Prostate gland (tissue), 2 donors: Measurements from ENCODE around the gene OAT. TPM values are rescaled to one million over a fixed set of nuclear protein-coding genes. Genes with fewer than 3 reads are reported as not detected.

Experiments used
- DNase-seq: peaks from one replicate; pipeline ENCODE4 v3.0.0-alpha.2; 2019; ENCODE audit warnings: low spot score
- H3K27ac ChIP-seq, 2 donors: fragments of 200-600 bp; sonication (generic); 2 replicates each; pipeline ENCODE4 v1.5.1; 2017 to 2019
- H3K27me3 ChIP-seq: fragments of 200-600 bp; sonication (generic); replicated peaks from 2 replicates; pipeline ENCODE4 v1.5.1; 2019; ENCODE audit not compliant: insufficient read depth
- H3K36me3 ChIP-seq, 2 donors: fragments of 200-600 bp; sonication (generic); 1 replicate in 1 of 2; 2 replicates in 1 of 2; pipeline versions ENCODE4 v1.5.1 to v1.8.1; 2017 to 2019
- H3K4me1 ChIP-seq: fragments of 200-600 bp; sonication (generic); replicated peaks from 2 replicates; pipeline ENCODE4 v1.5.1; 2019
- H3K4me3 ChIP-seq, 2 donors: fragments of 200-600 bp; sonication (generic); 2 replicates each; pipeline ENCODE4 v1.5.1; 2017 to 2019
- H3K9me3 ChIP-seq: fragments of 200-600 bp; sonication (generic); 2 replicates; pipeline ENCODE4 v1.5.1; 2017
- POLR2A ChIP-seq: fragments of 450-650 bp; IDR thresholded peaks from one replicate; pipeline ENCODE4 v1.6.1; 2016; ENCODE audit warnings: antibody characterized with exemption, mild to moderate bottlenecking
- POLR2AphosphoS5 ChIP-seq: sonication (generic); formaldehyde crosslinking; IDR thresholded peaks from one replicate; pipeline ENCODE4 v1.6.1; 2017; ENCODE audit warnings: antibody characterized with exemption
- WGBS: methylation state at CpG from one replicate; pipeline ENCODE4 v1.1.5; 2018; 5-methylcytosine and 5-hydroxymethylcytosine counted together
- intact Hi-C: fragments of 100-400 bp; cut with DNase I; formaldehyde crosslinking; loops from one replicate; pipeline ENCODE4 v1.14.2; 2022
- total RNA-seq, 2 donors: library from RNA; depleted of rRNA; stranded (reverse); fragments of >200 nt; gene quantifications; one replicate each; pipeline ENCODE4 v1.1.0, GENCODE V29; 2016
- TF ChIP-seq, protein P1 (sequence below), 4 experiments: fragments of 200-600 bp in 2 of 4; fragments of 450-650 bp in 2 of 4; sonication (generic) in 2 of 4; IDR thresholded peaks; 1 replicate in 3 of 4; 2 replicates in 1 of 4; pipeline ENCODE4 v1.5.1; 2016 to 2019; ENCODE audit warnings: antibody characterized with exemption in 4 of 4, mild to moderate bottlenecking in 2 of 4, moderate library complexity in 2 of 4

Gene OAT
- total RNA-seq, 2 donors from 2014 or later, result 86.3 to 139 TPM

DNA sequence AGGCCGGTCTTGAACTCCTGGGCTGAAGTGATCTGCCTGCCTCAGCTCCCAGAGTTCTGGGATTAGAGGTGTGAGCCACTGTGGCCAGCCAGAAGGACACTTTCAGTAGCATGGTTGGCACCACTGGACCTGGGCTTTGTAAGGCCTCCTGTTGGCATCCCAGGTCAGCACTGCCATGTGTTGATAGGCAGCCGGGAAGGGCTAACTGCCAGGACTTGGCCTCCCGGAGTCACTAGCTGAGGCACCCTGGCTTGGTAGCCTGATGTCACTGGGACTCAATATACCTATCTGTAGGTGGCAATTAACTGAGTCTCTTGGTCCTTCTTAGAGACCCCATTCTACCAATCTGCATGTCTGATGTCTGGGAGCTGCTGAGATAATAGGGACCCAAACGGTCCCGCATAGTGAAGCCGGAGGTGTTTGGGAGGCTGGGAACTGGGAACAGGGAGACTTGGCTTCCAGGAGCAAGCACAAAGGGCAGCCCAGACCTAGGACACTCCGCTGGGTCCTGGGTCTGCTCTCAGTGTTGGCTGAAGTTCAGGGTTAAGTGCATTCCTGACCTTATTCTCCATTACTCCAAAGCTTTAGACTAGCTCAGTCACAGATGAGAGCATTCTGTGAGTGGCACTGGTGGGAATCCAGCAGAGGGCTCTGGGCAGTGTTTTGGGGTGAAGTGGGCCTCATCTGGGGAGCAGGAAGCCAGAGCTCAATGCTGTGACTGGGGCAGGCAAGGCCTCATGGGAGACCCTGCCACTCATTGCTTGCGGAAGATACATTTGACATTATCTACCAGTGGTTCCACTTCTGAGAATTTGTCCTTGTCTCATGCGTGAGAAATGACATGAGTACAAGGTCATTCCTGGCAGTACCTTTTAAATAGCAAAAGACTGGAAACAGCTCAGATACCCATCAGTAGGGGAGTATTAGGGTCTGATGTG, 45.6 kb upstream of the OAT start:
- no peaks in the 10 kb centered on the region for H3K9me3 ChIP-seq
- TF ChIP-seq POLR2AphosphoS5 (no peak), POLR2A (no peak)
- TF ChIP-seq, protein P1, sequence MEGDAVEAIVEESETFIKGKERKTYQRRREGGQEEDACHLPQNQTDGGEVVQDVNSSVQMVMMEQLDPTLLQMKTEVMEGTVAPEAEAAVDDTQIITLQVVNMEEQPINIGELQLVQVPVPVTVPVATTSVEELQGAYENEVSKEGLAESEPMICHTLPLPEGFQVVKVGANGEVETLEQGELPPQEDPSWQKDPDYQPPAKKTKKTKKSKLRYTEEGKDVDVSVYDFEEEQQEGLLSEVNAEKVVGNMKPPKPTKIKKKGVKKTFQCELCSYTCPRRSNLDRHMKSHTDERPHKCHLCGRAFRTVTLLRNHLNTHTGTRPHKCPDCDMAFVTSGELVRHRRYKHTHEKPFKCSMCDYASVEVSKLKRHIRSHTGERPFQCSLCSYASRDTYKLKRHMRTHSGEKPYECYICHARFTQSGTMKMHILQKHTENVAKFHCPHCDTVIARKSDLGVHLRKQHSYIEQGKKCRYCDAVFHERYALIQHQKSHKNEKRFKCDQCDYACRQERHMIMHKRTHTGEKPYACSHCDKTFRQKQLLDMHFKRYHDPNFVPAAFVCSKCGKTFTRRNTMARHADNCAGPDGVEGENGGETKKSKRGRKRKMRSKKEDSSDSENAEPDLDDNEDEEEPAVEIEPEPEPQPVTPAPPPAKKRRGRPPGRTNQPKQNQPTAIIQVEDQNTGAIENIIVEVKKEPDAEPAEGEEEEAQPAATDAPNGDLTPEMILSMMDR (IDR thresholded peaks at IDR 0.05), result no peak
- no peaks in the 10 kb centered on the region for H3K27me3 ChIP-seq
- no peak overlapping the region for H3K27ac ChIP-seq
- no peak overlapping the region for H3K4me3 ChIP-seq
- DNase-seq, result no peak
- WGBS, result 86% methylated on average over 9 of the region's 9 CpGs
- peaks cover 3% of the 10 kb centered on the region for H3K4me1 ChIP-seq
- no peaks in the 10 kb centered on the region for H3K36me3 ChIP-seq
- intact Hi-C loops, result no loop called here

DNA sequence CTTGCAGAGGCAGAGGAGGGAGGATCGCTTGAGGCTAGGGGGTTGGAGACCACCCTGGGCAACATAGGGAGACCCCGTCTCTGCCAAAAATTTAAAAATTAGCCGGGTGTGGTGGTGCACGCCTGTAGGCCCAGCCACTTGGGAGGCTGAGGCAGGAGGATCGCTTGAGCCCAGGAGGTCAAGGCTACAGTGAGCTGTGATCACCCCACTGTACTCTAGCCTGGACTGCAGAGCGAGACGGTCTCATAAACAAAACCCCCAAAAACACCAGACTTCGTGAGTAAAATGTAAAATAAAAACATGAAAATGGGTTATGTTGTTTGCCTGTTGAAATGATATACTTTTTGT, 43.6 kb upstream of the OAT start:
- peak overlapping the region; percentile 91 for H3K27ac ChIP-seq
- intact Hi-C loops, result no loop called here
- 79% methylated on average over 8 of the region's 8 CpGs for WGBS

DNA sequence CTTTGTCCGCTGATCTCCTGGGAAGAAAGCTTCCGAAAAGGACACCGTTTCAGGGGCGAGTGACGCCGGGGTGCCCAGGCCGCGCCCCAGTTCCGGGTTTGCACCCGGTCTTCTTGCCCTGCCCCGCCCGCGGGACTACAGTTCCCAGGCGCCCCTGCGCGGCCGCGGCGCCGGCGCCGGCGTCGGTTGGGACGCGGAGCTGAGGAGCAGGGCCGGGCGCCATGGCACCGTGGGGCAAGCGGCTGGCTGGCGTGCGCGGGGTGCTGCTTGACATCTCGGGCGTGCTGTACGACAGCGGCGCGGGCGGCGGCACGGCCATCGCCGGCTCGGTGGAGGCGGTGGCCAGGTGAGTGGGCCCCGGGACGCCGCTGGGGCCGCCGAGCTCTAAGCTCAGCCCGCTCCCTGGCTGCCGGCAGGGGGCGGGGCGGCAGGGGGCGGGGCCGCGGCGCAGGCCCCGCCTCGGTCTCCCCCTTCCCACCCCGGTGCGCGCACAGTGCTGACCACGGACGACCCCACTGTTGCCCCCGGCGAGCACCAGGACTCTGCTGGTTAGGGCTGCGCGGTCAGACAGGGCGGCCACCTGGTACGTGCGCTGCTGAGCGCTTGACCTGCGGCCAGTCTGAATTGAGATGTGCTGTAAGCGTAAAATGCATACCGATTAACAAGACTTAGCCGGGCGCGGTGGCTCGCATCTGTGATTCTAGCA, 43.1 kb upstream of the OAT start, which contains the start of gene LHPP:
TSS of gene LHPP (plus strand) at position 182 of the 706 bp plus-strand sequence. CDS start at position 222, 40 bp downstream.
- no peaks in the 10 kb centered on the region for H3K27me3 ChIP-seq
- peak; percentile 59 for TF ChIP-seq POLR2AphosphoS5
- TF ChIP-seq POLR2A, result peak; percentile 62
- TF ChIP-seq, protein P1 (IDR thresholded peaks at IDR 0.05), result peak; percentile 65 to 81 (median 78)
- peak within 1 kb of the TSS; percentile 91 for H3K27ac ChIP-seq
- intact Hi-C loops, result no loop called here
- peaks cover 3% of the 10 kb centered on the region for H3K4me1 ChIP-seq
- H3K36me3 ChIP-seq, result no peaks in the 10 kb centered on the region
- 1% methylated on average over 62 of the region's 81 CpGs for WGBS
- H3K9me3 ChIP-seq, result no peaks in the 10 kb centered on the region
- peak; percentile 73 for DNase-seq
- H3K4me3 ChIP-seq, result peak within 1 kb of the TSS; percentile 68 to 79

More for the DNA sequence above, 43.6 kb upstream of the OAT start:
- DNase-seq, result no peak
- Histone ChIP-seq H3K4me1 (peaks cover 3% of the 10 kb centered on the region), H3K4me3 (peak overlapping the region; percentile 68 to 79), H3K36me3 (no peaks in the 10 kb centered on the region), H3K9me3 (no peaks in the 10 kb centered on the region), H3K27me3 (no peaks in the 10 kb centered on the region)
- no peak for TF ChIP-seq POLR2A
- TF ChIP-seq, protein P1 (IDR thresholded peaks at IDR 0.05), result no peak
- no peak for TF ChIP-seq POLR2AphosphoS5

DNA sequence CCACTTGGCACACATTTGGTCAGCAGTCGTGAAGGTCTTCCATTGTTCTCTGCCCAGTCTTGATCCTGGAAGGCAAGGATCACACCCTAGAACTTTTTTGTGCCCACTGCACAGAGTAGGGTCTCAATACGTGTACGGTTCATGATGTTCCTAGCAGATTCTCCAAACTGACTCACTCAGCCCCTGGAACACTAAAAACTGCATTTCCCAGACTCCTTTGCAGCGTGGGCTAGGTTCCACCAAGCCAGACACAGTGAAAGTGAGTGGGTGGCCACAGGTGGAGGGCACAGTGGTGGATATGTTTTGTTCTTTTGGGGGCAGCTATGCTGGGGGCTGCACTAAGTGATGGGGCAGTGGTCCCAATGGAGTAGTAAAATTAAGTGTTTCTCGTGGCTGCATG, 41.4 kb upstream of the OAT start:
- intact Hi-C loops, result no loop called here
- Histone ChIP-seq H3K9me3 (no peaks in the 10 kb centered on the region), H3K27ac (no peak overlapping the region), H3K27me3 (no peaks in the 10 kb centered on the region), H3K4me1 (peaks cover 3% of the 10 kb centered on the region), H3K36me3 (no peaks in the 10 kb centered on the region), H3K4me3 (no peak overlapping the region)
- DNase-seq, result no peak
- WGBS, result 84% methylated on average over 4 of the region's 5 CpGs
- no peak for TF ChIP-seq POLR2A
- TF ChIP-seq POLR2AphosphoS5, result no peak
- TF ChIP-seq, protein P1 (IDR thresholded peaks at IDR 0.05), result no peak
